Left cardiac atrium (tissue), 4 donors: ENCODE data around the gene LHX3. TPM values are rescaled to one million over a fixed set of nuclear protein-coding genes. Genes with fewer than 3 reads are reported as not detected.

ENCODE experiments used
- ATAC-seq, 2 donors: fragments of 200-7000 bp; cut with Tn5 transposase; one replicate each; pipeline ENCODE4 v1.9.1; 2020; ENCODE audit warnings: mild to moderate bottlenecking in 2 of 2, moderate library complexity in 2 of 2
- DNase-seq: peaks from one replicate; pipeline ENCODE4 v3.0.0-alpha.2; 2020
- intact Hi-C, 2 donors: fragments of 100-400 bp; cut with DNase I; formaldehyde crosslinking; loops; one replicate each; pipeline versions ENCODE4 v1.14.1 to v1.15.1; 2022 to 2023
- total RNA-seq, 2 donors: library from RNA; stranded (reverse); fragmentation: NEBNext Ultra II Directional; extraction: Animal tissue kit (Norgen Biotek cat#: 25700); gene quantifications; one replicate each; pipeline ENCODE4 v1.2.1, GENCODE V29; 2021
- donor health status: DM: no; HTN: yes; CAD: no.
- donor health status: DM: no; HTN: yes; CAD: no; lungs with severe emphysema.
- donor health status: DM: yes; HTN: yes; CAD: no.
- donor health status: Dilated cardiomyopathy.

LHX3 gene
- total RNA-seq, 2 donors from 2014 or later, result not detected

- no peak for ATAC-seq
- intact Hi-C loops, result no loop called here
Observed at GRCh38 chr9:136185596-136186366, 19.1 kb downstream of the LHX3 start.

GRCh38 chr9:136185066-136185465 lies 19.9 kb downstream of the LHX3 start:
- DNase-seq (no peak), ATAC-seq (no peak)
- intact Hi-C loops, result no loop called here

More at GRCh38 chr9:136185596-136186366, 19.1 kb downstream of the LHX3 start:
- no peak for DNase-seq

- intact Hi-C loops, result no loop called here
- DNase-seq (no peak), ATAC-seq (no peak)
Observed at GRCh38 chr9:136182850-136183422, 22.0 kb downstream of the LHX3 start.

GRCh38 chr9:136182420-136182787 lies 22.5 kb downstream of the LHX3 start:
- DNase-seq (no peak), ATAC-seq (no peak)
- intact Hi-C loops, result no loop called here

GRCh38 chr9:136181784-136182419 lies 23.0 kb downstream of the LHX3 start:
- intact Hi-C loops, result no loop called here
- no peak for DNase-seq
- no peak for ATAC-seq

GRCh38 chr9:136180586-136180985 lies 24.3 kb downstream of the LHX3 start:
- no peak for DNase-seq
- intact Hi-C loops, result no loop called here
- no peak for ATAC-seq

GRCh38 chr9:136179761-136180160 lies 25.2 kb downstream of the LHX3 start:
- DNase-seq, result no peak
- ATAC-seq, result no peak
- intact Hi-C loops, result no loop called here

GRCh38 chr9:136179101-136179616 lies 25.8 kb downstream of the LHX3 start:
- intact Hi-C loops, result no loop called here
- DNase-seq (no peak), ATAC-seq (no peak)

- DNase-seq (no peak), ATAC-seq (no peak)
- intact Hi-C loops, result no loop called here
Observed at GRCh38 chr9:136178773-136179075, 26.2 kb downstream of the LHX3 start.

GRCh38 chr9:136178061-136178772 lies 26.7 kb downstream of the LHX3 start:
- ATAC-seq, result no peak
- intact Hi-C loops, result no loop called here
- no peak for DNase-seq

- intact Hi-C loops, result no loop called here
- no peak for DNase-seq
- no peak for ATAC-seq
Observed at GRCh38 chr9:136177224-136177623, 27.7 kb downstream of the LHX3 start.

- ATAC-seq (no peak), DNase-seq (no peak)
- intact Hi-C loops, result no loop called here
Observed at GRCh38 chr9:136175616-136176197, 29.2 kb downstream of the LHX3 start.

GRCh38 chr9:136174779-136175615 lies 29.9 kb downstream of the LHX3 start:
- ATAC-seq, result no peak
- intact Hi-C loops, result no loop called here

GRCh38 chr9:136173648-136174290 lies 31.2 kb downstream of the LHX3 start:
- no peak for DNase-seq
- intact Hi-C loops, result no loop called here
- ATAC-seq, result no peak

More at GRCh38 chr9:136174779-136175615, 29.9 kb downstream of the LHX3 start:
- DNase-seq, result no peak

GRCh38 chr9:136172412-136173079 lies 32.4 kb downstream of the LHX3 start:
- DNase-seq, result no peak
- intact Hi-C loops, result no loop called here
- ATAC-seq, result no peak

GRCh38 chr9:136171801-136172411 lies 33.0 kb downstream of the LHX3 start:
- intact Hi-C loops, result loop anchor here in 1 of 2 donors (2.0 kb wide), 1 partner anchor 111 kb away; no protein-coding TSS in a partner anchor
- ATAC-seq (no peak), DNase-seq (no peak)
